ENCODE measurements around the gene ATP6V0D1.

ATP6V0D1 gene

GRCh38 chr16:67463059-67463458, 17.9 kb downstream of the ATP6V0D1 start:
- no peak for DNase-seq (ENCODE audit: low read depth)

GRCh38 chr16:67462279-67462655, 18.7 kb downstream of the ATP6V0D1 start:
- DNase-seq (ENCODE audit: low read depth) = peak; percentile 29

GRCh38 chr16:67461600-67462278, 19.2 kb downstream of the ATP6V0D1 start:
- no peak for DNase-seq (ENCODE audit: low read depth)

GRCh38 chr16:67460961-67461360, 20.0 kb downstream of the ATP6V0D1 start:
- no peak for DNase-seq (ENCODE audit: low read depth)

- no peak for DNase-seq (ENCODE audit: low read depth)
Observed at GRCh38 chr16:67460168-67460567, 20.8 kb downstream of the ATP6V0D1 start.

GRCh38 chr16:67459861-67460150, 21.2 kb downstream of the ATP6V0D1 start:
- DNase-seq (ENCODE audit: low read depth) = no peak

- DNase-seq (ENCODE audit: low read depth) = no peak
Observed at GRCh38 chr16:67459066-67459860, 21.7 kb downstream of the ATP6V0D1 start.

- no peak for DNase-seq (ENCODE audit: low read depth)
Observed at GRCh38 chr16:67458121-67458641, 22.8 kb downstream of the ATP6V0D1 start.

- DNase-seq (ENCODE audit: low read depth) = no peak
Observed at GRCh38 chr16:67457611-67458010, 23.3 kb downstream of the ATP6V0D1 start.

- DNase-seq (ENCODE audit: low read depth) = peak; percentile 46
Observed at GRCh38 chr16:67456391-67457081, 24.4 kb downstream of the ATP6V0D1 start.

GRCh38 chr16:67454852-67455251, 26.1 kb downstream of the ATP6V0D1 start:
- no peak for DNase-seq (ENCODE audit: low read depth)

- DNase-seq (ENCODE audit: low read depth) = no peak
Observed at GRCh38 chr16:67454104-67454503, 26.9 kb downstream of the ATP6V0D1 start.

GRCh38 chr16:67451704-67452435, 29.1 kb downstream of the ATP6V0D1 start:
- no peak for DNase-seq (ENCODE audit: low read depth)

- no peak for DNase-seq (ENCODE audit: low read depth)
Observed at GRCh38 chr16:67451061-67451703, 29.8 kb downstream of the ATP6V0D1 start.

- no peak for DNase-seq (ENCODE audit: low read depth)
Observed at GRCh38 chr16:67449739-67450138, 31.2 kb downstream of the ATP6V0D1 start.

- DNase-seq (ENCODE audit: low read depth) = no peak
Observed at GRCh38 chr16:67449336-67449735, 31.6 kb downstream of the ATP6V0D1 start.

GRCh38 chr16:67448580-67448979, 32.4 kb downstream of the ATP6V0D1 start:
- no peak for DNase-seq (ENCODE audit: low read depth)

GRCh38 chr16:67447508-67448076, 33.4 kb downstream of the ATP6V0D1 start:
- DNase-seq (ENCODE audit: low read depth) = peak; percentile 64

- no peak for DNase-seq (ENCODE audit: low read depth)
Observed at GRCh38 chr16:67446968-67447507, 33.9 kb downstream of the ATP6V0D1 start.

GRCh38 chr16:67445913-67446907, 34.7 kb downstream of the ATP6V0D1 start:
- DNase-seq (ENCODE audit: low read depth) = no peak
